Parietal lobe (tissue), 2 donors: Measurements from ENCODE around the gene FUS. TPM values are rescaled to one million over a fixed set of nuclear protein-coding genes. Genes with fewer than 3 reads are reported as not detected.

Source experiments
- small RNA-seq: library from RNA; depleted of rRNA; stranded (forward); fragments of <200 nt; gene quantifications from one replicate; pipeline ENCODE3, GENCODE V24; 2014; ENCODE audit warnings: low replicate concordance
- total RNA-seq: library from RNA; depleted of rRNA; stranded (reverse); fragments of >200 nt; gene quantifications from one replicate; pipeline ENCODE4 v1.2.3, GENCODE V29; 2014

The FUS gene
- total RNA-seq: 119 TPM

DNA sequence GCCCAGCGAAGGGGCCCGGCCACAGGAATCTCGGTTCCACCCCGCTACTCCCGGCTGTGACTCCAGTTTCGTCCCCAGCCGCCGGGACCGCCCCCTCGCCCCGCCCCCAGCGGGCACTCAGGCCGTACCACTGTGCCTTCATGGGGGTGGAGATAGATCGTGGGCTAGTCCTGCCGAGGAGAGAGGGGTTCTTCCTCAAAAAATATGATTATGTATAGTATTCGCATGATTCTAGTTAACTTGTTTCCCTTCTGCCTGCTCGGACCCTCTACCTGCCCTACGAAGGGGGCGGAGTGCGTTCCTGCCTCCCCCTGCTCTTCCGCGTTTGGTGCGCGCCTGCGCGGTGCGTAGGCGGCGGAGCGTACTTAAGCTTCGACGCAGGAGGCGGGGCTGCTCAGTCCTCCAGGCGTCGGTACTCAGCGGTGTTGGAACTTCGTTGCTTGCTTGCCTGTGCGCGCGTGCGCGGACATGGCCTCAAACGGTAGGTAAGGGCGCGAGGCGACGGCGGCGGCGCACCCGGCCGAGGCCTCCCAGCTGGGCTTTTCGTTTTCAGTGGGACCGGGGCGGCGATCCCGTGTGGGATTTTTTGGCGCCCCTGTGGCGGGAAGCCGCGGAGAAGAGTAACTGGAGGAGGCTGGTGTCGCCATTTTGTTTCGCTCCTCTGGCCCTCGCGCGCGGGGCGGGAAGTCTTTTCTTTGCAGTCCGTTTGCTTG, at the start of gene FUS:
Gene FUS, plus strand, starts transcription at position 393 of the 713 bp plus-strand sequence. Its CDS starts 76 bp downstream, at position 469.

DNA sequence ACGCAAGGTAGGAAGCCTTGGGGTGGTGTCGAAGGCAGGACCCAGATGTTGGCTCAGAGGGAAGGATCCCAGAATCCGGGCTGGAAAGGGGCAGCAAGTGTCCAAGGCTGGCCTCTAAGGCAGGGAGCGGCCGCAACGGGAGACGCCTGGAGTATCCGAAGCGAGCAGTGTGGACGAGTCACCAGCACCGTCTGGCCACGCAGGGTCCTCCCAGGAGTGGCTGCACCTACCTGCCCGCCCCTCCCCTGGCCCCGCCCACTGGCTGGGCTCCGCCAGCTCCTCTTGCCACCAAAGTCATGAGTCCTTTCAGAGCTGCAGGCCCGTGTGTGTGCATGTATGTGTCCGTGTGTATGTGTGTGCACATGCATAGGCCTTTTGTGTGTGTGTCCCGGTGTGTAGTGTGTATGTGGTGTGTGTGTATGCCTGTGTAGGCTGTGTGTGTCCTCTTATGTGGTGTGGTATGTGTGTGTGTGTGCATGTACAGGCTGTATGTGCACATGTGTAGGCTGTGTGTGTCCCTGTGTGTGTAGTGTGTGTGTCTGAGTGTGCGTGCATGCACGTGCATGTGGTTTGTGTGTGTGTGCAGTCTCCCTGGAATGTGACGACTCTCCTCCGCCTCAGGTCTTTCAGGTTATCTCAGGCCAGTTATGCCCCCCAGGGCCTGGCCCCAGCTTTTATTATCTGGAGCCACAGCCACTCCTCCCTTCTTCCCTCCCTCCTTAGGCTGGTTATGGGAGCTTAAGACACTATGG, 44.2 kb upstream of the FUS start, which contains the start of gene PRSS8:
Gene PRSS8, minus strand, starts transcription at position 193 of the 752 bp plus-strand sequence. CDS start 229 bp downstream, outside the sequence.

DNA sequence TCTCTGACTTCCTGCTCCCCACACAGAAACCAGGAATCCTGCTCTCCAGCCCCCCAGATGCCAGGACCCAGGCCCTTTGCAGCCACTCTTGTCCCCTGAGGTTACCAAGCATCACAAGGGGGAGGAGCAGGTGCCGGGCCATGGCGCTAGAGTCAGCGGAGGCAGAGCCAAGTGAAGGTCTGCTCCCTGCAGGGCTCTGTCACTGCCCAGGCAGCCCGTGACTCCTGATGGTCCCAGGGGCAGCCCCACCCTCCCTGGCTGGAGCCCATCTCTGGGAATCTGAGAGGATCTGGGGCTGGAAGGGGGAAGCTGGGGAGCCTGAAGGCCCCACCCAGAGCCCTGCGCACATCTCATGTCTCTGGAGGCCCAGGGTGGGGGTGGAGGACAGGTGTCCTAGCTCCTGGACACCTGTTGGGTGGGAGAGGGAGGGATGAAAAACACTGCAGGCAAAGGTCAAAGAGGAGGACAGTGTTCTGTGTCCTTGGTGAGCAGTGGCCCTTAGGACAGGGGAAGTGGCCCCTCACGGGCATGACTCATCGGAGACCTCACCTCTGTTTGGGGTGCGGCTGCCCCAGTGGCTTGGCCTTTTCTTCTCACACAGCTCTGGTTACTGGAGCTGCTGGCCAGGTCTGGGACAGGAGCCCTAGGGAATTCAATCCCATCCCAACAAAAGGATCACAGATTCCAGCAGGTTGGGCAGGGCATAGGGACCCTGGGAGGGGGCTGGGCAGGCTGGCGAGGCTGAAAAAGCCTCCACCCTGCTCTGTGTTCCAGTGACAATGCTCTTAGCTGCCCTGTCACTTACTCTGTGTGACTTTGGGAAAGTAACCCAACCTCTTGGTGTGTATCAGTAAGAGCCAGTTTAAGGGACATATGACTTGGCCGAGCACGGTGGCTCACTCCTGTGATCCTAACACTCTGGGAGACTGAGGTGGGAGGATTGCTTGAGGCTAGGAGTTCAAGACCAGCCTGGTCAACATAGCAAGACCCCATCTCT, 29.7 kb upstream of the FUS start, which contains the start of gene PRSS36:
Gene PRSS36, minus strand, starts transcription at position 173 of the 997 bp plus-strand sequence. Its CDS starts 31 bp downstream, at position 142.

GRCh38 chr16:31202414-31203375, 22.8 kb downstream of the FUS start, which contains the start of gene PYCARD:
PYCARD (minus strand) TSS chr16:31202760; CDS start chr16:31202690, 70 bp downstream.

GRCh38 chr16:31213877-31214707, 34.2 kb downstream of the FUS start, which contains the start of gene TRIM72:
TRIM72 (plus strand) TSS chr16:31214119; CDS start chr16:31214739, 620 bp downstream.

GRCh38 chr16:31216422-31217135, 36.6 kb downstream of the FUS start, which contains the start of gene PYDC1:
PYDC1 (minus strand) TSS chr16:31217135; CDS start chr16:31217028, 107 bp downstream.

Small RNA genes within 50 kb of the gene (small RNA-seq; reads per million reads assigned to genes)
- gene AC009088.4 (not detected), gene NDUFA3P6 (not detected)

Other genes starting within 250 kb of the FUS start
- 3.8 TPM for gene ORAI3, start 231.1 kb upstream of the FUS start, total RNA-seq
- 5.0 TPM for gene SETD1A, start 222.4 kb upstream of the FUS start, total RNA-seq
- 0.94 TPM for gene HSD3B7, start 194.9 kb upstream of the FUS start, total RNA-seq
- 31.6 TPM for gene STX1B, start 169.5 kb upstream of the FUS start, total RNA-seq
- gene STX4, start 146.6 kb upstream of the FUS start, total RNA-seq: 26.3 TPM
- gene ZNF668, start 105.9 kb upstream of the FUS start, total RNA-seq: 10.3 TPM
- 20.3 TPM for gene ZNF646, start 105.7 kb upstream of the FUS start, total RNA-seq
- gene PRSS53, start 91.2 kb upstream of the FUS start, total RNA-seq: 8.1 TPM
- gene VKORC1, start 85.3 kb upstream of the FUS start, total RNA-seq: 39.4 TPM
- 21.6 TPM for gene BCKDK, start 71.8 kb upstream of the FUS start, total RNA-seq
- gene KAT8, start 62.5 kb upstream of the FUS start, total RNA-seq: 49.5 TPM
- not detected for gene PRSS8, start 44.4 kb upstream of the FUS start, total RNA-seq
- gene PRSS36, start 30.1 kb upstream of the FUS start, total RNA-seq: 0.31 TPM
- 1.3 TPM for gene PYCARD, start 22.6 kb downstream of the FUS start, total RNA-seq
- 0.63 TPM for gene TRIM72, start 34.0 kb downstream of the FUS start, total RNA-seq
- gene PYDC1, start 37.0 kb downstream of the FUS start, total RNA-seq: not detected
- 1.3 TPM for gene ITGAM, start 79.8 kb downstream of the FUS start, total RNA-seq
- gene ITGAX, start 175.0 kb downstream of the FUS start, total RNA-seq: 1.3 TPM
- not detected for gene ITGAD, start 213.2 kb downstream of the FUS start, total RNA-seq
- not detected for gene COX6A2, start 248.2 kb downstream of the FUS start, total RNA-seq